Activated naive CD4-positive, alpha-beta T cell (primary cell): ENCODE measurements around the gene RNF11.
"Not testable (repeated sequence)": the region's sequence is repeated elsewhere in the genome, so short reads cannot be mapped to it uniquely, and the experiment has no call there.

Experiments
- DNase-seq, 4 experiments: peaks; one replicate each; lab custom pipeline; 2025; lab: John Stamatoyannopoulos, UW

RNF11 gene, protein sequence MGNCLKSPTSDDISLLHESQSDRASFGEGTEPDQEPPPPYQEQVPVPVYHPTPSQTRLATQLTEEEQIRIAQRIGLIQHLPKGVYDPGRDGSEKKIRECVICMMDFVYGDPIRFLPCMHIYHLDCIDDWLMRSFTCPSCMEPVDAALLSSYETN

DNA sequence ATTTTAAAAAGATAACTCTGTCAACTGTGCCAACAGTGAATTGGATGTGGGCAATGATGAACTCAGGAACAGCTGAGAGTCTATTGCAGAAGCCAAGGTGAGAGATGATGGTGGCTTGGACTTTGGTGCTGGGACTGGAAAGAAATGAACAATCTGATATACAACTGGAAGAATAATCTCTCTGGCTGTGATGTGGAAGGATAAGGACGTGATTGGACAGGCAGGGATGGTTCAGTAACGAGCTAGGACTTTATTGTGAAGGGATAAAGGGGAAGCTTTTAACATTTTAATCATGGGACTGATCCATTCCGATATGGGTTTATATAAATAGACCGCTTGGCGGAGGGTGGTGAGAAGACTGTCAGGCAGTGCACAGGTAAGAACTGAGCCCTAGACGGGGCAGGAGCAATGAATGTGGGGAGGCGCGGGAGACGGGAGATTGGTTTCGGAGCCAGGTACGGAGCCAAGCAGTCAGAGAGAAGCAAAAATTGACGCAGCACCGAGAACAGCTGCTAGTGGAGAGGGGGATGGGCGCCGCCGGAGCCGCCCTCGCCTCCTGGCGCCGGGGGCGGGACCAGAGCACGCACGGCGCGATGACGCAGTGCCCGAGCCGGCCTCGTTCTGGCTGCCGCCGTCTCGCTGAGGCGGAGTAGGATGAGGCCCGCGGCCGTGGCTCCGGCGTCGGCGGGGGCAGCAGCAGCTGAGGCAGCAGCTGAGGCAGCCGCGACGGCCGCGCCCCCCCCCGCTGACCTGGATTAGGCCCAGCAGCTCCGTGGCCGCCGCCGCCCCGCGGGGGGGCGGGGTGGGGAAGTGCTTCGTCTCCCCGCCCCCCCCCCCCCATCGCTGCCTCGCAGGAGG, at the start of gene RNF11:
RNF11 (plus strand) TSS at position 601 of the 858 bp plus-strand sequence. CDS start 484 bp downstream, outside the sequence.
- peak; percentile 74 to 89 (median 80) for DNase-seq

DNA sequence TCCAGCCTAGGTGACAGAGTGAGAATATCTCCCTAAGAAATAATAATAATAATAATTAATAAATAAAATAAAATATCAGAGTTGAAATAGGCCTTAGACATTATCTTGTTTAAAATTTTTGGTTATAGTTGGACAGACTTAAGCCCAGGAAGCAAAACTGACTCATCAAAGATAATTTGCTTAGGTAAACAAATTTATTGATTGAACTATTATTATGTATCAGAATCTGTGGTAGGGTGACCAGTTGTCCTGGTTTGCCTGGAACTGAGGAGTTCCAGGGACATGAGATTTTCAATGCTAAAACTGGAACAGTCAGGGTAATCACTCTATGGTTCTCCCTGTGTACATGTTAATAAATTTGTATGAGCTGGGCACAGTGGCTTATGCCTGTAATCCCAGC, 47.8 kb upstream of the RNF11 start:
- DNase-seq, result no peak

DNA sequence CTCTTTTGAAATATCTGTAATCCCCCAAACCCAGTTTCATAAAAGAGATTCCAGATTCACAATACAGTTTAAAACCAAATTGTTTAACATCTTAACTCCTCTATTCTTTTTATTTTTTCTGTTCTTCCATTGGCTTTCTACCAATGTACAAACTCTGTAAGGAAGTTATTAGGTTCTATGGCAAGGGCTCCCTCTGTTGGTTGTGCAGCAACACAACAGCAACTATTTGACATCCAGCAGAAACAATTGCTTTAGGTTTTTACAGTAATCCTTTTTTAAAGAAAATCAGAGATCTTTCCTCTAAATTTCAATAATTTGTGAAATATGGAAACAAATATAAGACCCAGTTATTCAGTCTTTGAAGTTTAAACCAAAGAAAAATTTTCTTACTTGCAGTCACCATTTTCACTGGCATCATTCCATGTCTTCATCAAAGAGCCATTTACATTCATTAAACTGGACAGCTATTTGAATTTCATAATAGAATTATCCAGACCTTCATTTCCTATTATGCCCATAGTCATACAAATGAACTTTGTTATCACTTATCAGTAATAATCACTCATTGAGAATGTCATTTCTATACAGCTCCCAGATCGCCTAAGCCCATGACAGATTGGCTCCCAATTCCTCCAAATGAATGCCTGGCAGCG, 46.5 kb upstream of the RNF11 start:
- no peak for DNase-seq

DNA sequence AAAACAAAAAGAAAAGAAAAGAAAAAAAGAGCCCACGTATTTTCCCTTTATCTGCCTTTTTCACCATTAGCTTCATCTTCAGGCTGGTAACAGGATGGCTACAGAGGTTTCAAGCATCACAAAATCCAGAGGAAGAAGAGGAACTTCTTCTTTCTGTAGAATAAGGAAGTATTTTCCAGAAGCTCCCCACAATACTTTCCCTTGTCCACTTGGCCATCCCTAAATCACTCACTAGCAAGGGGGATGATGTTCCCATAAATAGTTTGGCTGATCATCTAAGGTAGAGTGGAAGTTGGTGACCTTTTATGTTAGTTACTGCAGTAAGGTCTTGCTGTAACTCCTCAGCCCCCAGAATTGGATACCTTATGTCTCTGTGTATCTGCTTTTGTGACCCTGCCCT, 45.1 kb upstream of the RNF11 start:
- DNase-seq, result no peak

DNA sequence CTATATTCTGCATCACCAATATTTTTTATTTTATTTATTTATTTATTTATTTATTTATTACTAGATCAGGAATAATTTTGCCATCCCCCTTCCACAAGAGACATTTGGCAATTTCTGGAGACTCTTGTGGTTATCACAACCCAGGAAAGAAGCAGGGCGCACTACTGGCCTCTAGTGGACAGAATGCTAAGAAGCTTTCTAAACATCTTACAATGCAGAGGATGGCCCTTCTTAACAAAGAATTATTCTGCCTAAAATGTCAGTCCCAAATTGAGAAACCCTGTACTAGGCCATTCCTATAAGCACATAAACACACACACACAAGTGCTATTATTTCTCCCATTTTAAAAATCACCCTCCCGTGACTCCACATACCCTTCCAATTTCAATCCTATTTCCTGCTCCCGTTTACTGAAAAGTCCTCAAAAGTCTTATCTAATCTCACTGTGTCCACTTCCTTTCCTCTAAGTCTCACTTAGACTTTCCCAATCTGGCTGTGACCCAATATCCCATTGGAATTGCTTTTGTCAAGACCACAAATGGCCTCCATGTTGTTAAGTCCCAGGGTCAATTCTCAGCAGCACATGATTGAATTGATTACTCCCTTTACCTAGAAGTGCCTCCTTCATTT, 43.7 kb upstream of the RNF11 start:
- DNase-seq, result peak in 2 of 4 experiments; percentile 15 to 28

DNA sequence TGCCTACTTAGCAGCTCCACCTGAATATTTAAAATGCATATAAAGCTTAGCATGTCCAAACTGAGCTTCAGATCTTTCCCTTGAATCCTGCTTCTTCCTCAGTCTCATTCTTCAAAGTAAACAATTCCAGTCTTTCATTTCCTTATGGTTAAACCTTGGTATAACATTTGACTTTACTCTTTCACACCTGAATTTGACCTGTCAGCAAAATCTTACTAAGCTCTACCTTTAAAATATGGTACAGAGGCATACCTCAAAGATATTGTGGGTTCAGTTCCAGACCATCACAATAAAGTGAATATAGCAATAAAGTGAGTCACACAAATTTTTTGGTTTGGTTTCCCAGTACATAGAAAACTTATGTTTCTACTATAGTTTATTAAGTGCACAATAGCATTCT, 42.5 kb upstream of the RNF11 start:
- DNase-seq, result no peak

DNA sequence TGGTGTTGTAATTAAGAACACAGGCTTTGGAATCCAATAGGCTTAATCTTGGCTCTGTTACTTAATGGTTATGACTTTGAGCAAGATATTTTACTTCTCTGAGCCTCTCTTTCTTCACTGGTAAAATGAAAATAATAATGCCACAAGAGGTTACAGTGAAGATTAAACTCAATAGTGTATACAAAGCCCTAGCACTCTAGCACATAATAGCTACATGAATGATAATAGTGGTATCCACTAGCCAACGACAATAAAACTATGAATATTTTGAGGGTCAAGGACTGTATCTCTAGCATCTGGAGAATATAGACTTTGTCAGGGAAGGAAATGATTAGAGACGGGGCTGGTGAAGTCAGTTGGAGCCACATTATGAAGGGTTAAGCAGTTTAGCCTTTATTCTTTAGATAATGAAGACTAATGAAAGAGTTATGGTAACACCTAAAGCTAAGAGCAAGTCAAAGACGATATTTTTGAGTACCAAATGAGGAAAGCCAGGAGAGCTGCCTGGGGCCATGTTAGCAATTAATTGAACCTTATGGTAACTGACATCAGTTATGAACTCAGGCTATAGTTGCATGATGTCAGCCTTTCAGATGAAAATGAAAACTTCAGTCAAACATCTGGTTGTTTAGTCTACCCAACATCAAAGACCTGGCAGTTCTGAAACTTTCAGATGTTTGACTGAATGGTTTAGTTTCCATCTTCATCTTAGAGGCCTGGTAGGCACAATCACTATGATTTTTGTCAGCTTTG, 32.8 kb upstream of the RNF11 start:
- no peak for DNase-seq

DNA sequence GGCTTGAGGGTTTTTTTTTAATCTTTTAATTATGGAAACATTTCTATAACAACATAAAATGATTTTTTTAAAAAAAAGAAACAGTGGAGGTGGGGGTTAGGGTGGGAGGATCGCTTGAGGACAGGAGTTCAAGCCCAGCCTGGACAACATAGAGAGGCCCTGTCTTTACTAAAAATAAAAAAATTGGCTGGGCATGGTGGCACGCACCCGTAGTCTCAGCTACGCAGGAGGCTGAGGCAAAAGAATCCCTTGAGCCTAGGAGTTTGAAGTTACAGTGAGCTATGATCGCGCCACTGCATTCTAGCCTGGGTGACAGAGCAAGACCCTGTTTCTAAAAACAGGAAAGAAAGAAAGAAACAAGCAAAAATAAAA, 32.2 kb upstream of the RNF11 start:
- no peak for DNase-seq

DNA sequence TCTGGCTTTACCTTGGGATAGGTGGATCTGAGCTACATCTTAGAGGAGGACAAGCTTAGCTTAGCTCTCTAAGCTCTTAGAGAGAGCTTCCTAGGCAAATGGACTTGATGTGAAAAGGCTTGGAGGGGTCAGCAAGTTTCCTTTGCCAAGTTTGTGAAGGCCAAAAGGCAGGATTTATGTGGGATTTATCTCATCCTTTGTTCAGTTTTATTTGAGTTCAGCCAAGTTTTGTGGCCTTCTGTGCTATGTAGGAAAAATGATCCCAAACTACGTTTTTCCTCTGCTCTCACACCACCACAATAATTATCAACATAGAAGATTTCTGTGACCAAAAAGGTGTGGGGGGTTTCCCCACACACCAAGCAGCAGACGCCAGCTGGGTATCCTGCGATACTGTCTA, 26.0 kb upstream of the RNF11 start:
- no peak for DNase-seq

DNA sequence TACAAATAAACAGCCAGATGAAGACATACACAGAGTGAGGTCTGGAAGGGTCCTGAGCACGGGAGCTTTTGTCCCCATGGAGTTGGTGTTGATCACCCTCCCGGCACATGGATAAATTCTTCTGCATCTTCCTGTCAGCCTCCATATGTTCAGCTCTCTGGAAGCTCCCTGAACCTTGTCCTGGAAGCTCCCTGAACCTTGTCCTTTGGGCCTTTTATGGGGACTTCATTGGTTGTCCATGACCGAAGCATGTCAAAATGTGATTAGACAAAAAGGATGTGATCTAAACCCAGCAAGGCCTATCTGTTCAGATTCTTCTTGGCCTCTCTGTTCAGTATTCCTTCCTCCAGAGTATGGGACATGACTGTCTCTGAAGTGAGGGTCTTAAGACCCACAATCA, 25.4 kb upstream of the RNF11 start:
- no peak for DNase-seq

DNA sequence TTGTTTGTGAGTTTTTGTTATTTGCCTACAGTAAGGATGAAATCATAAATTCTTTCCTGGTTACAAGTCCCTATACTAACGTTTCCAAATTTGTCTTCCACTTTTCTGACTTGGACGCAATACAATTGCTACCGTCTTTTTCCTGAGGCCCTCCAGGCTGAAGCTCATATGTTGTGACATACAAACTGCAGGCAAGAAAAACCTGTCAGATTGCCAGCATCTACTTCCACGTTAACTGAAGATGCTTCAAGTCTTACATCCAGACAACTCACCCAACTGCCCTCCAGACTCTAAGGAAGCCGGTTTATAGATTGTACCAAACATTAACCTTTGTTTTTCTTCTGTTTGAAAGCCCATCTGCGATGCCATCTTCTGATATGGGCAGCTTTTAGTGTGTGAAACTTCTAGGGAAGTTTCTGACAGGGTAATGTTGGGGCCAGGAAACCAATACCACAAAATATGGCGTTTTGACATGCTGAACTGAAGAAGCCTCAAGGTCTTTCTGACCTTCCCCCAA, 21.4 kb upstream of the RNF11 start:
- no peak for DNase-seq

DNA sequence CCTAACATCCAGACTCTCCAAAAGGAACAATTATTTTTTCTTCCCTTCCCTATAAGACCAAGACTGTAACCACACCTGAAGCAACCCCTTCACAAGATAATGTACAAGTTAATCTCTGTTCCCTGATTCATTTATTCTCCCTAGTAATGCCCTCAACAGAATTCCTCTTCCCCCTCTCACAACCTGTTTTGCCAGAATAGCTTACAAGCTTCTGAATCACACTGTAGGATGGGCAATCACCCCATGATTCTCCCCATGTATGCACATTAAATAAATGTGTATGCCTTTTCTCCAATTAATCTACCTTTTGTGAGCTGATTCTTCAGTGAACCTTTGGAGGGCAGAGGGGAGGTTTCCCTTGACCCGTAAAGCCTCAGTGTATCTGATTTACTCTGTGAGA, 20.9 kb upstream of the RNF11 start:
- DNase-seq, result no peak

DNA sequence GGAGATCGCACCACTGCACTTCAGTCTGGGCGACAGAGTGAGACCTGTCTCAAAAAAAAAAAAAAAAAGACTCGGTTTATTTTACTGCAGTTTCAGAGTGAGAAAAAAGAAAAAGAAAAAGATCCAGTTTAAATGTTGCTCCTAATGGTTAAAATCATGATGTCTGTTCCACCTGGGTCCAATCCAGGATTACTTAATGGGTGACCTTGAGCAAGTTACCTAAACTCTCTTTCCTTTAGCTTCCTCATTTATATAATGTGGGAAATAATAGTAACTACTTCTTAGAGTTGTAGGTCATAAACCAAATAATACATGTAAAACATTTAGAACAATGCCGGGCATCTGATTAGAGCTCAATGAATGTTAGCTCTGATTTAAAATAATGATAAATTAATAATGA, 19.4 kb upstream of the RNF11 start:
- no peak for DNase-seq

DNA sequence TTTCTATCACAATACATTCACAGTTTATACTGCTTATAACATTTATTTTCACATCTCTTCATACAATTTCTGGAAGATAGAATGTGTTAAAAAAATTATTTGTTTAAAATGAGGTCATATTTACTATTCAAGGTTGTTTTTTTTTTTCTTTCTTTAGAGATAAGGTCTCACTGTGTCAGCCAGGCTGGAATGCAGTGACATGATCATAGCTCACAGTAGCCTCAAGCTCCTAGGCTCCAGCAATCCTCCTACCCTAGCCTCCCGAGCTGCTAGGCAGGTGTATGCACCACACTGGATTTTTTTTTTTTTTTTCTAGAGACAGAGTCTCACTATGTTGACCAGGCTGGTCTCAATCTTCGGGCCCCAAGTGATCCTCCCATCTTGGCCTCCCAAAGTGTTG, 19.0 kb upstream of the RNF11 start:
- DNase-seq, result no peak

DNA sequence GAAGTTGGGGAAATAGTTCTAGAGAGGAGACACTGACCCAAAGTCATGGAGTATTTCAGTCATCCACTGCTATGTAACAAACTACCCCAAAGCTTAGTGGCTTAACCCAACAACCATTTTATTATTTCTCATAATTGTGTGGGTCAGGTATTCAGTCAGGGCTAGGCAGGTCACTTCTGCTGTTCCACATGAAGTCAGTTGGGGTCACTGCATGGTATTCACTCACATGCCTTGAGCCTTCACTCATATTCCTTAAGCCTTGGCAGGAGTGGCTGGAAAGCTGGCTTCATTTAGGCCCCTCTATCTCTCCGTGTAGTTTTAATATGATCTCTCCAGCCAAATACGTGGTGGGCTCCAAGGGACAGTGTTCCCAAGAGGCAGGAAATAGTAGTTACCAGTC, 17.5 kb upstream of the RNF11 start:
- DNase-seq, result no peak

DNA sequence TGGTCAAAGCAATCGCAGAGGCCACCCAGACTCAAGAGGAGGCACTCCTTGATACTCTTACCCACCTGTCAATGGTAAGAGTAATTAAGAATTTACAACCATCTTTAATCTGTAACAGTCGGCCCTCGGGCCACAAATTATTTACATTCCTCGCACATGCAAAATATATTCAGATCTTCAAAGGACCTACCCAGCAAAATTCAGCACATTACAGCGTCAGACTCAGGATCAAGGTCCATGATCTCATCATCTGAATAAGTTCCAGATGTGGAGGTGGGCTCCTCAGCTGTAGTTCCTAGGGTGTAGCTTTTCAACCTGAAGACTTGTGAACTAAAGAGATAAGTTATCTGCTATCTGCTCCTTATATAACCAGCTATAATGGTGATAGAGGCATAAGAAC, 17.1 kb upstream of the RNF11 start:
- DNase-seq, result no peak

DNA sequence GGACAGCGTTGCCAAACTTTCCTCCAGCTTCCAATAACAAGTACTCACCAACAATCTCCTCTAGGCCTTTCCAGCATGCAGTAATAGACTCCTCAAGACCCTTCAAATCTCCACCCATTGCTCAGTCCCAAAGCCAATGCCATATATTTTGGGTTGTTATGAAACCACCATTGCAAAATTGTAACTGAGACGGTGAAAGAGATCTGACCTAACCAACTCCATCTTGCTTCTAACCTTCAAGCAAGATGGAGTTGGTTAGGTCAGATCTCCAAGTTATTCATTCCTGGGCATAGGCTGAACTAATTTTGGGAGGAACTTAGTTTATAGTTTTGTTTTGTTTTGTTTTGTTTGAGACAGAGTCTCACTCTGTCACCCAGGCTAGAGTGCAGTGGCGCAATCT, 14.5 kb upstream of the RNF11 start:
- not testable (repeated sequence) for DNase-seq

DNA sequence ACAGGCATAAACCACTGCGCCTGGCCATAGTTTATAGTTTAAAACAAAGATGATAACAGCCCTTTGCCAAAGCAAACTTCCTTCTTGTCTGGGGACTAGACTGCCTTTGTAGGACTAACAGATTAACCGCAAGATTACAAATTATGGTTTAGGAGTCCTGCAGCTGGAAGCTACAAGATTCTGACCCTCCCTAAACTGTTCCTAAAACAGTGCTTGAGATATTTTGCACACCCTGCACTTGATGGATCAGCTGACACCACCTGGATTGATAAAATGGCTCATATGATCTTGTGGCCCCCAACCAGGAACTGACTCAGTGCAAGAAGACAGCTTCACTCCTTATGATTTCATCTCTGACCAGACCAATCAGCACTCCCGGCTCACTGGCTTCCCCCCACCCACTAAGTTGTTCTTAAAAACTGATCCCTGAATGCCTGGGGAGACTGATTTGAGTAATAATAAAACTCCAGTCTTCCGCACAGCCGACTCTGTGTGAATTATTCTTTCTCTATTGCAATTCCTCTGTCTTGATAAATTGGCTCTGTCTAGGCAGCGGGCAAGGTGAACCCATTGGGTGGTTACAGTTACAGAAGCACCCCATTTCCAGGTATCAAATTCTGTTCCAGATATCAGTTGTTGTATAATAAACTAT, 13.8 kb upstream of the RNF11 start:
- DNase-seq, result no peak

DNA sequence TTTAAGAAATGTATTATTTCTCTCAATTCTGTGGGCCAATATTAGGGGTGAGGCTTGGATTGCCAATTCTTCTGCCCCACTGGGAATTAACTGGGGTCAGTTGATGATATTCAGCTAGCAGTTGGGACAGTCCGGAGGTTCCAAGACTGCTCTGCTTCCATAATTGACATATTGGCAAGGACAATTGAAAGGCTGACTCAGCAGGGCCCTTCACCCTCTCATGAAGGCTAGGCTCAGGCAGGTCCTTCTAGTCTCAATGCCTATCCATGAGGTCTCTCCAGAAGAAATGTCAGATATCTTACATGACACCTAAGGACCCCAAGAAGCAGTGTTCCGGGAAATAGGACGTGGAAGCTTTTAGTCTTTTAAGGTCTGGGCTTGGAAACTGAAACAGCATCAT, 13.3 kb upstream of the RNF11 start:
- DNase-seq, result no peak

DNA sequence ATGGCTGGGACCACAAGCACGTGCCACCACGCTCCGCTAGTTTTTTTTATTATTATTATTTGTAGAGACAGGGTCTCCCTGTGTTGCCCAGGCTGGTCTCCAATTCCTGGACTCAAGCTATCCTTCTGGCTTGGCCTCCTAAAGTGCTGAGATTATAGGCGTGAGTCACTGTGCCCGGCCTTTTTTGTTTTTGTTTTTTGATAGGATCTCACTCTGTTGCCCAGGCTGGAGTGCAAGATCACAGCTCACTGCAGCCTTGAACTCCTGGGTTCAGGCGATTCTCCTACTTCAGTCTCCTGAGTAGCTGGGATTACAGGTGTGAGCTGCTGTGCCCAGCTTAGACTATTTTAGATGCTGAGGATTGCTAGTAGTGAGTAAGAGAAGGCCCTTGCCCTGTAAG, 11.8 kb upstream of the RNF11 start:
- no peak for DNase-seq

DNA sequence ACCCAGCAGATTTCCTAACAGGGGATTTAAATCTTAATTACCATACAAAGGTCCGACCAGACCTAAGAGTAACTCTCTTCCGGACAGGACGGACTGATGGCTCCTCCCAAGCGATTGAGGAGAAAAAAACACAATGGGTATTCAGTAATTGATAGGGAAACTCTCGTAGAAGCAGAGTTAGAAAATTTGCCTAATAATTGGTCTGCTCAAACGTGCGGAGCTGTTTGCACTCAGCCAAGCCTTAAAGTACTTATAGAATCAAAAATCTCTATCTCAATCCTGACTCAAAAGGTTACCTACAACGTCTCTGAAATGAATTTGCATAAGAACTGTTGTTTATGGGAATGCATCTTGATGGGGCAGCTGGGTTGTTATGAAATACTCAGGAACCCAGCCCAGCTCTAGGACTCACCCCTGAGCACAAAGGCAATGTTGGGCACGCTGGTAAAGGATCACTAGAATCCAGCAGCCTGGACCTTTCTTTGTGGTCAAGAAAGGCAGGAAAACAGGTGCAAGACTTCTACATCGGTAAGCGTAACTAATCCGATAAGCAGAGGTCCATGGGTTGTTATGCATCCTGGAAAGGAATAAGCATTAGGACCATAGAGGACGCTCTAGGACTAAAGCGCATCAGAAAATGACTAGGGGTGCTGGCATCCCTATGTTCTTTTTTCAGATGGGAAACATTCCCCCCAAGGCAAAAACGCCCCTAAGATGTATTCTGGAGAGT, 8.7 kb upstream of the RNF11 start:
- not testable (repeated sequence) for DNase-seq
